ENCODE measurements around the gene RADIL. TPM values are rescaled to one million over a fixed set of nuclear protein-coding genes. Genes with fewer than 3 reads are reported as not detected.
A peak's percentile ranks its signal among the peaks of the same experiment; 100 is the strongest.

Gene RADIL
- total RNA-seq, 1 donor from 2014 or later, result 19.8 TPM

DNA sequence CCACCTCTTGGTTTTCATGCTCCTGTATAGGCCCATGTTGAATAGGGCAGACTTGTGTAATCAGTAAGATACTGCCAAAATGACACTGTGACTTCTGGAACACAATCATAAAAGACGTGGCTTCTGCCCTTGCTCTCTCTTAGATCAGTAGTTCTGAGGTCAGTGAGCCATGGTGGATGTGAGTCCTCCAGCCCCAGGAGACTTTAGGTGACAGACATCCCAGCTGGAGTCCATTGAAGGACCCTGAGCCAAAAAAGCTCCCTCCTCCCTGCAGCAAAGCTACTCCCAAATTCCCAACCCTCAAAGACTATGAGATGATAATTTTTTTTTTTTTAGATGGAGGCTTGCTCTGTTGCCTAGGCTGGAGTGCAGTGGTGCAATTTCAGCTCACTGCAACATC, 3.2 kb upstream of the RADIL start:
- intact Hi-C loops (cut with DNase I), result no loop called here
- no peak for ATAC-seq
- no peak for DNase-seq (ENCODE audit: low spot score)

DNA sequence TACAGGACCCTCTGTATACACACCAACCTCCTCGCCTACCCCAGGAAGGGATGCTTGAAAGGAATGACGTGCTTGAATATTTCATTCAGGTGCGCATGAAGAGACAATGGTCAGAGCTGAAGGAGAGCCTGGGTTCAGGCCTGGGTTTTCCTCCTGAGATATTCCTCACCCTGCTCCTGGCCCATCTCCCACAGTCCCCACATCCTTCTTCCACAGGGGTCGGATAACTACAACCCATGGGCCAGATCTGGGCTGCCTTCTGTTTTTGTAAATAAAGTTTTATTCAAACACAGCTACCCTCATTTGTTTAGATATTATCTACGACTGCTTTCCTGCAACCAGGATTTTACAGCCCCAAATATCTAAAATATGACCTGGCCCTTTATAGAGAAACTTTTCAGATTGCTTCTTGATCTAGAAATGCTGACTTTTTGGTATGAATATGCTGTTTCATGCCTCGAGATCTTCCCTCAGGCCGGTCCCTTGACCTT, 1.8 kb upstream of the RADIL start:
- no peak for DNase-seq (ENCODE audit: low spot score)
- no peak for ATAC-seq
- intact Hi-C loops (cut with DNase I), result no loop called here

DNA sequence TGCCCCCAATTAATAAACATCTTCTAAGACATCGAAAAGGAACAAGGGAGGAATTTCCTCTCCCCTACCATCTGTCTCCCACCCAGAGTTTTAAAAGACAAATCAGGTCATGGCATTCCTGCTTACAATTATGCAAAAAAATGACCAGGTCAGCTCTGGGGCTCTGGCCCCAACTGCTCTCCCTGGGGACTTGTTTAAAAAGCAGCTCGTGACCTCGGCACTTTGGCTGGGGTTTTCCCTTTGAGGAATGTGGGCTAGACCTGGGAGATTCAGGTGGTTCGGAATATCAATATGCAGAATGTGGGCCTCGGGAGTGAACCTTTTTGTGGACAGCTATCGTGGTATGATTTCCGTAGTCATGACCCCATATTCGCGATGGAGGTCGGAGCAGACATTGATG, 648 bp upstream of the RADIL start:
- intact Hi-C loops (cut with DNase I), result loop anchor here (5.0 kb wide), 1 partner anchor 82 kb away; no protein-coding TSS in a partner anchor
- DNase-seq (ENCODE audit: low spot score) (no peak), ATAC-seq (no peak)

DNA sequence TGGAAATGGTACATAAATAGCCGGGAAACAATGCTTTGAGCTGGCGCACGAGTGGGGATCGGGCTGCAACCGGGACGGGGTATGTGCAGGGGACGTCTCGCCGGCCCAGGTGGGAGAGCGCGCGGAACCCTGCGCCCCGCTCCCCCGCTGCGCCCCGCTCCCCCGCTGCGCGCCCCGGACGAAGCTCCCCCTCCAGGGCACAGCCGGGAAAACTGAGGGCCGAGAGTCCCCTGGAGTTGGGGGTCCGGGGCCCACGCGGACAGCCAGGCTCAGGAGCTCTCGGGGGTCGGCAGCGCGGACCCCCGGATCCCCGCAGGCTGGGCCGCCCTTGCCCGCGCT, 514 bp downstream of the RADIL start:
- DNase-seq (ENCODE audit: low spot score), result no peak
- ATAC-seq, result no peak
- intact Hi-C loops (cut with DNase I), result loop anchor here (2.0 to 5.0 kb wide), 2 partner anchors 28 to 81 kb away; no protein-coding TSS in a partner anchor

DNA sequence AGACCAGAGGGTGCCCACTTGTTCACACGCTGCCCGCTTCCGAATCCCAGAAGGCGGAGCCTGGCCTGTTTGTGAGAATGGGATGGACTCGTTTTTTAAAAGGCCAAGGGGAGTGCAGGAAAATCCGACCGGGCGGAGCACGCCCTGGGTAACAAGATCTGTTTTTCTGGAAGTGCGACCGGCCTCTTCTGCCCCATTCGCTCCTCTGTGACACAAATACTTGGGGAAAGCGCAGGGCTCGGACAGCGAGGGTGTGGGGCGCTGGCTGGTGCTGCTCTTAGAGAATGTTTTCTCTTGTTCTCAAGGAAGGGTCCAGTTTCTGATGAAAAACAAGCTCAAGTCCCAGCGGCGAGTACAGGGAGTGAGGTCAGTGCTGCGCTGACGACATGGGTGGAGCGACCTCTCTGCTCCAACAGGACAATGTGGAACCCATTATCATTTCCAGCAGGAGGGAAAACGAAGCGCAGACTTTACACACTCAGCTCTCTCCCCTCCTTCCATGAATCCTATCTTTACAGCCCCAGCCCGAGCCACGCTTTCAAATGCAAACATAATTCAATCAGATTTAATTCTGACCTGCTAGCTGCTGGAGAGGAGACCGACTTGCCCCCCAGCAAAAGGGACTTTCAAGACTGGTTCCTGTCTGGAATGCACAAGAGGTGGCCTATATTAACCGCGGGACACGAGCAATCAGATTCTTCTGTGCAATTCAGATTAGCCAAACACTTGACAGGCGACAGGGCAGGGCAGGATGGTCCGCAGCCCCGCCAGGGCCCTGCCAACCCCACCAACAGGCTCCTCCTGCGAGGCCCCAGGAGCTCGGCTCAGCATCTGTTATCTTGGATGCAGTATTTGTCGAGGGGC, 1.1 kb downstream of the RADIL start:
- DNase-seq (ENCODE audit: low spot score), result peak; percentile 81
- ATAC-seq, result peak; percentile 87
- intact Hi-C loops (cut with DNase I), result loop anchor here (2.0 to 5.0 kb wide), 2 partner anchors 28 to 80 kb away; no protein-coding TSS in a partner anchor

DNA sequence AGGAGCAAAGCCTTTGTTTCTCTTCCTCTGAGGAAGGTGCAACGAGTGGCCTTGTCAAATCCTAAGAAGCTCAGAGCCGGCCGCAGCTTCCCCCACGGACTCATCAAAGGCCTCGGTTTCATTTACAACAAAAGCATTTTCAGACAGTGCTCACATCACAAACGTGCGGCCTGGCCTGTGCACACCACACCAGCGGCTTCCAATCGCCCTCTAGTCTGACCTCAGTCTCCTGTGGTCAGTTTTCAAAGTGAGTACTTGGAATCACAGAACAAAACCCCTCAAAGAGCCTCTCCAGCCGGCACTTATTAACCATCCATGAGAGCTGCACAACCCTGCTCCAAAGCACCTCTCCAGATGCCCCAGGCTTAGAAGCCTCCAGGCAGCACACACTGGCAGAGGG, 3.3 kb downstream of the RADIL start:
- intact Hi-C loops (cut with DNase I), result loop anchor here (5.0 kb wide), 1 partner anchor 78 kb away; no protein-coding TSS in a partner anchor
- DNase-seq (ENCODE audit: low spot score) (no peak), ATAC-seq (peak; percentile 24)

DNA sequence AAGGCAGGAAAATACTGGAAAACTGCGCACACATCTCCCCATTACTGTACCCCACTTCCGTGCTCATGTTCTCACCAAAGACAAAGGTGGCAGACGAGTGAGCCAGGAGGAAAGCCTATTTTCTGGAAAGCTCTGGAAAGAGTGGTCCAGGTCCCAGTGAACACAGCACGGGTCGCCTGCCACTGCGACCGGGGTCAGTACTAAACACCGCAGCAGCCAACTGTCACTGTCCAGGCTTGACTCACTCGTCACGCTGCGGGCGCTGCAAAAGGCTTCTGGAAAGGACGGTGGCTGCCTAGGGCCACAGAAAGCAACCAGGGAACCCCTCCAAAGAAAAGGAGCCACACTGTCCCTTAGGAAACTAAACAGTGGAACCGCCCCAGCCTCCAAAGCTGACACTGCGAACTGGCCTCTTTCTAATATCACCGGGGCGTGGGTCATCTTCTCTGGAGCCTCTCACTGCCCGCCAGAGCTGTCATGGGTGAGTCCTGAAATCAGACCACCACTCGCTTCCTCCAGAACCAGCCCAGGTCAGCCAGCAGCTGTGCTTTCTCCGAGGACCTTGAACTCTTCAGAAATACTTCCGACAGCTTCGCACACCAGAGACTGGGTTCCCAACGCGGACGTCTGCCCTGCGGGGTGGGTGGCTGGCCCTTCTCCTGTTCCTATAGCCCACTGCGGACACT, 4.0 kb downstream of the RADIL start:
- intact Hi-C loops (cut with DNase I), result loop anchor here (5.0 kb wide), 1 partner anchor 77 kb away; no protein-coding TSS in a partner anchor
- ATAC-seq, result no peak
- DNase-seq (ENCODE audit: low spot score), result no peak

DNA sequence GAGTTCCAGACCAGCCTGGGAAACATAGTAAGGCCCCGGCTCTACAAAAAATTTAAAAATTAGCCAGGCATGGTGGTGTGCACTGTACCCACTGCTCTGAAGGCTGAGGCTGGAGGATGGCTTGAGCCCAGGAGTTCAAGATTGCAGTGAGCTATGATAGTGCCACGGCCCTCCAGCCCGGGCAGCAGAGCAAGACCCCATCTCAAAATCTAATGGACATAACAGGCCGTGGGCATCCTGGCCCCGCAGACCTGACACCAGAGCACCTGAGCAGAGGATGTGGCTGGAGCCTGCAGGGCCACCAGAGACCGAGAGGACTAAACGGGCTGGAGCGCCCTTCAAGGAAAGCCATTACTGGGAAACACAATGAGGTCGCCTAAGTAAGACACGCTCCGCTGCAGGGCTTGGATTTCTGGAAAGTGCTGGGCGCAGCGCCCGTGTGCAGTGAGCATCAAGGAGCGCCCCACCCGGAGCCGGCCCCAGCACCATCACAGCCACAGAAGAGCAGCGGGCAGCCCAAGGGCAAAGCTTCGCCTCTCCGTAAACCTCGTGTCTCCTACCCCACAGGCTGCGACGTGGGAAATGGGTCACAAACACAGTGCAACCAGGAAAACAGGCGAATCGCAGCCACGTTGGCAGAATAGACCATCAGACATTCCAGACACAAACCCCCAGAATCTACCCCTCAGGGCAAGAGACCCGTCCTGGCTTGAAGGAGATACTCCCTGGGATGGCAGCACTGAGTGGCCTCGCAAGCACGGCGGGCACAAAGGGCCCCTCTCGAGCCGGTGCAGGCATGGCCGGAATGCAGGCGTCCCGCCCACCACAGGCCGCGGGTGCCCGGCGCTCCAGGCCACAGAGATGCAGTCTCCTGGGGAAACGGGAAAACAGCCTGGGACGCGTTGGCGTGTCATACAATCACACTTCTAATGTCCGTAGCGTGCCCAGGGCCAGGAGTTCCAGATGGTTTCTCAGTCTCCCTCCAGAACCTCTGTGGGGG, 4.9 kb downstream of the RADIL start:
- ATAC-seq (no peak), DNase-seq (ENCODE audit: low spot score) (peak; percentile 74)
- intact Hi-C loops (cut with DNase I), result no loop called here

DNA sequence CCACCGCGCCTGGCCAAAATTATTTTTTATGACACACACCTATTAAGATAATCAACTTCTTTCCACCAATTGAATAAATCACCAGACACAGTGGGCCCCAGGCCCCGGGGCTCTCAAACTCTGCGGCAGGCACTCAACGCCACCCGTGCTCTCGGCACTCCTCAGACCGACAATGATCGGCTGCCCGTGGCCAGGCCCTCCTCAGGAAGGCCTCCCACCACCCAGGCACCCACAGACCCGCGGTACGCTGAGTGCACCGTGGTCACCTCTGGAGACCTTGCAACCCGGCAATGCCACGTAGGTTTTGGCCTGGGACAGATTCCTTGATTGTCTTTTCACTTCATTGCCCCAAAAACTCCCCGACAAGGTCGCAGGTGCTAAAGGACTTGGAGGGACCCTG, 6.9 kb downstream of the RADIL start:
- DNase-seq (ENCODE audit: low spot score) (no peak), ATAC-seq (no peak)
- intact Hi-C loops (cut with DNase I), result no loop called here

DNA sequence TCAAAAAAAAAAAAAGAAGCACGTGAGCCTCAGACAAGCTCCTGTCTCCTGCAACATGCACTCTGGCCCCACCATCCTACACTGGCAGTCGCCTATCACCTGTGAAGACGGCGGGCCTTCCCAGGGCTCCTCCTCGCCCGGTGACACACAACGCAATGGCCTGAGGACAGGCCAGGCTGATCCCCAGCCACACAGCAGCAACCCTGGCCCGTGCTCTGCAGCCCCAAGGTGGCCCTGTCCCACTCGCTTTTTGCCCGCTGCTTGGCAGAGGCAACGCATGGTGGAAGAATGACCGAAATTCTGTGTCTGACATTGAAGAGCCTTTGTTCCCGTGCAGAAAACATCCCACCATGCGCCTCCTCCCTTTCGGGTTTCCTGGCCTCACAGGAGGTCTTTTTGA, 8.1 kb downstream of the RADIL start:
- no peak for DNase-seq (ENCODE audit: low spot score)
- no peak for ATAC-seq
- intact Hi-C loops (cut with DNase I), result no loop called here

DNA sequence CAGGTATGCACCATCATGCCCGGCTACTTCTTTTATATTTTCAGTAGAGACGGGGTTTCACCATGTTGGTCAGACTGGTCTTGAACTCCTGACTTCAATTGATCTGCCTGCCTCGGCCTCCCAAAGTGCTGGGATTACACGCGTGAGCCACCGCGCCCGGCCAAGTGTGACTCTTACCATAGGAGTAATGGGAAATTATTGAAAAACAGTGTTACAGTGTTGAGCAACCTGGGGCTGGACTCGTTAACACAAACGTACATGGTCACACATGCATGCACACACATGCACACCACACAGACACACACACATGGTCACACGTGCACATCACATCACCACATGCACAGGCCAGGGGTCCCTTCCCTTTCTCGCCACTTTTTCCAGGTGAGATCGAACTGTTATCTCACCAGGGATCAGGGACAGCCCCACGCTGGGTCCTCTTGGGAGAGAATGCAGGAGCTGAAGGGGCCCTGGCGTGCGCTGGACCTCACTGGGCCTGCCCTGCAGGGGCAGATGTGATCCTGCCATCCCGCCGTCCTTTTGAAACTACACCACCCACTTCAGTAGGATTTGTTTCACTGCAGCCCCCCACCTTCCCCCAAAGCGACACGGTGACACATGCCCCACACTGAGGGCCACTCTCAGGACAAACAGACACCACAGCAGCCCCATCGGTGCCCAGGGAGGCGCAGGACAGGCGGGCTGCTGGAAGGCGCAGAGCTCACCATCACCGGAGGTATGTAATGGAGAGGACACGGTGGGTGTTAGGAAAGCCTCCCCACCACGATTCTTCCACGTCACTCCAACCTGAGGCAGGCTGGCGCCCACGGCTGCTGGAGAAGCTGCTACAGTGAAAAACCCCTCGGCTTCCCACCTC, 10.2 kb downstream of the RADIL start:
- no peak for ATAC-seq
- DNase-seq (ENCODE audit: low spot score), result no peak
- intact Hi-C loops (cut with DNase I), result no loop called here

DNA sequence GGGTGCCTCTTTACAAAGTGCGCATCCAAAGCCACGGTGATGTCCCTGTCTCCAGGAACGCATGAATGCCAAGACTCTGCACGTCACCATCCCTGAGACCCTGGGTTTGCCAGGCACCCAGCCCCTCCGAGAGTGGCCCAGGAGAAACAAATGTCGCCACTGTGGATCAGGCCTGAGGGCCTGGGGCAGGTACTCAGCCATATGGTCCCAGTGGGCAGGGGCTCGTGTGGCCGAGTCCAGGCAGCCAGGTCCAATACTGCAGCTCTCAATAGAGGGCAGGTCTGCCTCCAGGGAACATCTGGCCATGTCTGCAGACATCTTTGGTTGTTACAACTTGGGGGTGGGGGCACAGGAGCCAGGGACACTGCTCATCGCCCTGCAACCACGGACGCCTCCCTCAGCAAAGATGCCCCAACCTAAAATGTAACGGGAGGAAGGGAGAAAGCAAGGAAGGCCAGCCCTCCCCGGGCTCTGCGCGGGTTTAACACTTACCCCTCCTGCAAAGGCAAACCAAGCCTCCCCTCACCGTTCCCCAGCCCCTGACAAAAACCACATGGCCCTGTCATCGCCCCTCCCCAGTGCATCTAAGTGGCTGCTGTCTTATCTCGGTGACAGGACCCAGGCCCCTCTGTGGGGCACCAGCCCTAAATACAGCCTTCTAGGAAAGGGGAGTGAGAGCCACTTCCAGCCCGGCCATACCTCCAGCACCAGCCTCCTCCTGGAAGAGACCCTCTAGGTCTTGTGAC, 11.4 kb downstream of the RADIL start:
- no peak for ATAC-seq
- intact Hi-C loops (cut with DNase I), result loop anchor here (1.0 kb wide), 1 partner anchor 24 kb away; no protein-coding TSS in a partner anchor
- DNase-seq (ENCODE audit: low spot score), result no peak

DNA sequence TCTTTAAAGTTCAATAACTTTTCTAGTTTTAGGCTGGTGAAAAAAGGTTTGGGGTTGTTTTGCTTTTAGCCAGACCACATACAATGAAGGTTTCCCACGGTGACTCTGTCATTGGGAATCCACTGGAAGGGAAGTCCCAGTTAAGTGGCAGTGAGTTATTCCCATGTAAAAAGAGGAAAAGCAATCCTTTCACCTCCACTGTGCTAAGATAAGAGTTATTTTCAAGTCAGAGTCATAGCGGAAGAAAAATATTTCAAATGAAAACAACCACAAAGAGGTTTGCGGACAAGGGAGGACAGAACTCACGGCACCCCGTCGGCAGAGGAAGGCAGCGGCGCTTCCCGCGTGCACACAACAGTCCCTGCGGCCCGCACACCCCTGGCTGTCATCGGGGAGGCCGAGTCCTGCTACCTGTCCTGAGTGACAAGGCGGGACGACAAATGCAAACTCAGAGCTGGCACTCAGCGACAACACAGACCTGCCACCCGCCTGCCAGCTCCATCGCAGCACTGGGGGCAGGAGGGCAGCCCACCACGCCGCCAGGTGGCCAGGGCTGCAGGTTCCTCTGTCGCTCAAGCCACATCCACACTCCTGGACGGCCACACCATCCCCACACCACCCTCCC, 12.3 kb downstream of the RADIL start:
- ATAC-seq (no peak), DNase-seq (ENCODE audit: low spot score) (no peak)
- intact Hi-C loops (cut with DNase I), result no loop called here

DNA sequence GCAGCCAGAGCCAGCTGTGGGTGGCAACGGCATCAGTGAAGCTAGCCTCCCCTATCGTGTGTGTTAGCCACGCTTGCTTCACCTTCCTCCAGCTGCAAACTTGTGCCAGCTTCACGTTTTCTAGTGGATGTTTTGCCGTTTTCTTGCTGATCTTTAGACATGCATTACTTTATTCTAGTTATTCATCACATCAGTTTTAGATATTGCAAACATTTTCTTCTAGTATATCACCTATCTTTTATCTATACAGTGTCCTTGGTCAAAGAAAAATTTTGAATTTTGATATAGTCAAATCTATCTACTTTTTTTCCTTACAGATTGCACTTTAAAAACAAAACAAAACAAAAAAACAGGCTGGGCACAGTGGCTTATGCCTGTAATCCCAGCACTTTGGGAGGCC, 15.0 kb downstream of the RADIL start:
- no peak for DNase-seq (ENCODE audit: low spot score)
- intact Hi-C loops (cut with DNase I), result no loop called here
- ATAC-seq, result no peak

DNA sequence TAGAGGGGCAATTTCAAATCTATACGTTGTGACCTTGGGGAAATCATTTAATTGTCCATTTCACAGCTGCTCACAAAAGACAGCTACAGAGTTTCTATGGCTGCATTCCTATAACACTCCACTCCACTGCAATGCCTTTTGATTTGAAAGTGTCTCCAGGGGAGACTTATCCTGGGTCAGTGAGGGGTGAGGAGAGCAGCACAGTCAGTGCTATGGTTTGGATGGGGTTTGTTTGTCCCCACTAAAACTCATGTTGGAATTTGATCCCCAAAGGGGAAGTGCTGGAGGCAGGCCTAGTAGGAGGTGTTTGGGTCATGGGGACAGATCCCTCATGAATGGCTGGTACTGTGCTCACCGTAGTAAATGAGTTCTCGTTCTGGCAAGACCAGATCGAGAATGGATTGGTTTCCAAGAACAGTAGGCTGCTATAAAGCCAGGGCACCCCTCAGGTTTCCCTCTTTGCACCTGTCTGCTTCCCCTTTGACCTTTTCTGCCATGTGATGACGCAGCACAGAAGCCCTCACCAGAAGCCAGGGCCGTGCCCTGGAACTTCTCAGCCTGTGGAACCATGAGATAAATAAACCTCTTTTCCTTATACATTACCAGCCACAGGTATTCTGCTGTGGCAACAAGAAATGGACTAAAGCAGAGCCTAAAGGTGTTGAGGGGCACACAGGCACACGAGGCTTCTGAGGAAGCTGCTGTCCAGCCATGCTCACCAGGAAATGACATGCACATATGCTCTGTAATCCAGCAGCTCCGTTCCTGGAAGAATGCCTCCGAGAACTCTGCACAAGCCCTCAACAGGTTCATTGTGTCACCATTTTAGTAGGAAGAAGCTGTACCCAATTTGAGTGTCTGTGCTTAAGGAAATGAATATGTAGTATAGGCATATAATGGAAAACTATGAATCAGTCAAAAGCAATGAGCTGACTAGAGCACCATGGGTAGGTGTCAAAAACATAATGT, 16.7 kb downstream of the RADIL start:
- DNase-seq (ENCODE audit: low spot score), result no peak
- ATAC-seq, result peak; percentile 91

DNA sequence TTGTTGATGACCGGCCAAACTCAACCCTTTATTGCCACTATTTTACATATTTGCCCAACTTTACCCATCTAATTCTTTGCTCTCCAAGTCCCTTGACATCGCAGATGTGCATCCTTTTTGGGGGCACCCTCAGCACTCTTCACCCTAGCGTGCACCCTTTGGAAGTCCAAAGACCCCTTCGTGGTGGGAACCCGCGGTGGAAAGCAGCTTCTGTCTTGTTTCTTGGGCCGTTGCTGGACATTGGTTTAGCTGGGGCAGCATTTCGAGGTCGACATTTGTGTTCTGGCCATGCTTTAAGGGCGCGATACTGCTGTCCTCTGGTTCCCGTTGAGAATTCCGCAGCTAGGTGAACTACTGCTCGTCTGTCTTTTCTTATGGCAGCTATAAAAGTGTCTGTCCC, 21.4 kb downstream of the RADIL start:
- intact Hi-C loops (cut with DNase I), result loop anchor here (5.0 kb wide), 1 partner anchor 55 kb away; no protein-coding TSS in a partner anchor
- DNase-seq (ENCODE audit: low spot score) (no peak), ATAC-seq (no peak)

More for the DNA sequence above, 16.7 kb downstream of the RADIL start:
- intact Hi-C loops (cut with DNase I), result no loop called here

Data from sciatic nerve (tissue), 2 donors.